ENCODE data around the gene TCF23.

DNA sequence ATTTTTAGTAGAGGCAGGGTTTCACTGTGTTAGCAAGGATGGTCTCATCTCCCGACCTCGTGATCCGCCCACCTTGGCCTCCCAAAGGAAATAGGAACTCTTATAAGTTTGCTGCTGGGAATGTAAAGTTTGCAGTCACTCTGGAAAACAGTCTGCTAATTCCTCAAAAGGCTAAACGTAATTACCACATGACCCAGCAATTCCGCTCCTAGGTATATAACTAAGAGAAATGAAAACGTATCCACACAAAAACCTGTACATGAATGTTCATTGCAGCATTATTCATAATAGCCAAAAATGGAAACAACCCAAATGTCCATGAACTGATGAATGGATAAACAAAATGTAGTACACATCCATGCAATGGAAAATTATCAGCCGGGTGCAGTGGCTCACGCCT is 41.2 kb downstream of the TCF23 start:
- TF ChIP-seq, protein P1, sequence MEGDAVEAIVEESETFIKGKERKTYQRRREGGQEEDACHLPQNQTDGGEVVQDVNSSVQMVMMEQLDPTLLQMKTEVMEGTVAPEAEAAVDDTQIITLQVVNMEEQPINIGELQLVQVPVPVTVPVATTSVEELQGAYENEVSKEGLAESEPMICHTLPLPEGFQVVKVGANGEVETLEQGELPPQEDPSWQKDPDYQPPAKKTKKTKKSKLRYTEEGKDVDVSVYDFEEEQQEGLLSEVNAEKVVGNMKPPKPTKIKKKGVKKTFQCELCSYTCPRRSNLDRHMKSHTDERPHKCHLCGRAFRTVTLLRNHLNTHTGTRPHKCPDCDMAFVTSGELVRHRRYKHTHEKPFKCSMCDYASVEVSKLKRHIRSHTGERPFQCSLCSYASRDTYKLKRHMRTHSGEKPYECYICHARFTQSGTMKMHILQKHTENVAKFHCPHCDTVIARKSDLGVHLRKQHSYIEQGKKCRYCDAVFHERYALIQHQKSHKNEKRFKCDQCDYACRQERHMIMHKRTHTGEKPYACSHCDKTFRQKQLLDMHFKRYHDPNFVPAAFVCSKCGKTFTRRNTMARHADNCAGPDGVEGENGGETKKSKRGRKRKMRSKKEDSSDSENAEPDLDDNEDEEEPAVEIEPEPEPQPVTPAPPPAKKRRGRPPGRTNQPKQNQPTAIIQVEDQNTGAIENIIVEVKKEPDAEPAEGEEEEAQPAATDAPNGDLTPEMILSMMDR (IDR thresholded peaks at IDR 0.05; ENCODE audit: low read depth, low read length, poor library complexity, severe bottlenecking), result no peak
- no peak for TF ChIP-seq EZH2phosphoT487 (IDR thresholded peaks at IDR 0.05; ENCODE audit: borderline replicate concordance, low read length)
